A673 (cell line): ENCODE results near the gene S100A4. TPM values are rescaled to one million over a fixed set of nuclear protein-coding genes. Genes with fewer than 3 reads are reported as not detected.

Experiments
- BruUV-seq: library from RNA; stranded (reverse); fragments of 400-500 nt; replicated peaks from 2 replicates; lab custom pipeline; 2021; lab: Mats Ljungman, UMichigan
- CTCF ChIA-PET: fragments of 300-600 bp; sonication (Branson Sonifier 250); formaldehyde crosslinking; loops from one replicate; lab custom pipeline; 2022; ENCODE audit warnings: antibody characterized with exemption; lab: Charles Lee
- POLR2A ChIA-PET: fragments of 300-600 bp; sonication (Branson Sonifier 250); formaldehyde crosslinking; loops from one replicate; lab custom pipeline; 2022; ENCODE audit warnings: antibody characterized with exemption; ENCODE audit not compliant: low non-redundant PET; lab: Charles Lee
- DNase-seq: peaks from one replicate; pipeline ENCODE4 v3.0.0-alpha.2; 2015; ENCODE audit warnings: low spot score
- H3K27ac ChIP-seq: fragments of 200-600 bp; sonication (generic); 2 replicates; pipeline ENCODE4 v1.5.1; 2016; ENCODE audit warnings: mixed run types, low read depth, mild to moderate bottlenecking, mixed read lengths, antibody characterized with exemption, low read length; ENCODE audit not compliant: poor library complexity, severe bottlenecking
- H3K27me3 ChIP-seq: fragments of 200-600 bp; sonication (generic); replicated peaks from 2 replicates; pipeline ENCODE4 v1.6.1; 2017; ENCODE audit warnings: mixed run types, low read depth, mild to moderate bottlenecking, mixed read lengths, antibody characterized with exemption, low read length; ENCODE audit not compliant: insufficient read depth, poor library complexity
- H3K36me3 ChIP-seq: fragments of 200-600 bp; sonication (generic); 2 replicates; pipeline ENCODE4 v1.6.1; 2016; ENCODE audit warnings: mixed run types, mild to moderate bottlenecking, mixed read lengths, antibody characterized with exemption, low read length; ENCODE audit not compliant: insufficient read depth, poor library complexity, severe bottlenecking
- H3K4me1 ChIP-seq: fragments of 200-600 bp; sonication (generic); 2 replicates; pipeline ENCODE4 v1.6.1; 2017; ENCODE audit warnings: mixed run types, mild to moderate bottlenecking, mixed read lengths, antibody characterized with exemption, low read length; ENCODE audit not compliant: insufficient read depth, poor library complexity, severe bottlenecking
- H3K4me3 ChIP-seq: fragments of 200-600 bp; sonication (generic); 2 replicates; pipeline ENCODE4 v1.5.1; 2016; ENCODE audit warnings: low read depth, mixed run types, mild to moderate bottlenecking, mixed read lengths, low read length; ENCODE audit not compliant: poor library complexity, severe bottlenecking
- H3K9me3 ChIP-seq: fragments of 200-600 bp; sonication (generic); 2 replicates; pipeline ENCODE4 v1.6.1; 2016; ENCODE audit warnings: mixed run types, low read depth, mild to moderate bottlenecking, mixed read lengths, antibody characterized with exemption, low read length; ENCODE audit not compliant: poor library complexity, severe bottlenecking
- EZH2 ChIP-seq: fragments of 200-600 bp; sonication (generic); IDR thresholded peaks from 2 replicates; pipeline ENCODE4 v1.6.1; 2017; ENCODE audit warnings: borderline replicate concordance, low read depth, mild to moderate bottlenecking, mixed read lengths, antibody characterized with exemption, low read length; ENCODE audit not compliant: poor library complexity, severe bottlenecking
- intact Hi-C: fragments of 100-400 bp; cut with micrococcal nuclease; formaldehyde crosslinking; loops from one replicate; pipeline ENCODE4 v1.10.0; 2022; ENCODE audit not compliant: unreplicated experiment
- total RNA-seq: library from RNA; stranded (reverse); gene quantifications from 2 replicates; pipeline ENCODE4 v1.2.3, GENCODE V29; 2021
- TF ChIP-seq, protein P1 (sequence below): fragments of 300-800, 200-600 bp; sonication (generic); conservative IDR thresholded peaks from 2 replicates; pipeline ENCODE4 v1.5.1; 2017; ENCODE audit warnings: low read depth, mild to moderate bottlenecking, antibody characterized with exemption, low read length, moderate library complexity, mixed read lengths

Gene S100A4
- total RNA-seq, 1 experiment from 2014 or later: 20.0 TPM

DNA sequence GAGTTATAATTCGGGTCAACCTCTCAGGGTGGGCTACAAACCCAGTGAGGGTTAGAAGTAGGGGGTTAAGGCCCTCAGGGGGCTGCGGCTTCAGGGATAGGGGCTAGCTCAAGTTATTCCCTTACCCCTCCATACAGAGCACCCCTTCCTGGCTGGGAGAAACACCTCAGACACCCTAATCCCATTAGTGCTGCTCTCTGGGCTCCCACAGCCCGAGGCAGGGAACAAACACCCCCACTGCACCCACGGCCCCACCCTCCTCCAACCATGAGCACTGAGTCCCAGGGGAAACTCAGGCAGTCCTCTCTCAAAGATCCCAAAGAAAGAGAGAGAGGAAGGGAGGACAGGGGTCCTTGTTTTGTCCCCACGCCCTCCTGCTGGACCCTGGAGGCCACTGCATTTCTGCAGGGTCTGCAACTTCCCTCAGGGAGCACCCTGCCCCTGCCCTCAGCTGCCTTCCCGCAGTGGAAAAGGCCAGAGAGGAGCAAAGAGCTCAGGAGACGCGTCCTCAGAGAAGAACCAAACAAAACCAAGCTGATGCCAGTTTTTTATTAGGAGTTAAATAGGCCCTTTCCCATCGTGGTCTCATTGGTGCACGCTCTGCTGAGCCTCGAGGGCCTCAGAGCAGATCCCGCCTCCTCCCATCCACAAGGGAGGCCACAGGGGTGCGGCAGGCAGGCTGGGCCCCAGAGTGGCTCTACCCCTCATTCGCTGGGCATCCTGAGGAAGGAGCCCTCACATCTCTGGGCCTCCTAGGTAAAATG lies 1.4 kb upstream of the S100A4 start:
- intact Hi-C loops: no loop called here
- Histone ChIP-seq H3K27me3 (no peaks in the 10 kb centered on the region), H3K27ac (peak overlapping the region; percentile 64), H3K9me3 (no peaks in the 10 kb centered on the region), H3K4me3 (no peak overlapping the region), H3K36me3 (no peaks in the 10 kb centered on the region), H3K4me1 (peaks cover 54% of the 10 kb centered on the region)
- CTCF ChIA-PET: no interaction called here
- no TSS peak for BruUV-seq
- no peak for TF ChIP-seq EZH2
- TF ChIP-seq, protein P1, sequence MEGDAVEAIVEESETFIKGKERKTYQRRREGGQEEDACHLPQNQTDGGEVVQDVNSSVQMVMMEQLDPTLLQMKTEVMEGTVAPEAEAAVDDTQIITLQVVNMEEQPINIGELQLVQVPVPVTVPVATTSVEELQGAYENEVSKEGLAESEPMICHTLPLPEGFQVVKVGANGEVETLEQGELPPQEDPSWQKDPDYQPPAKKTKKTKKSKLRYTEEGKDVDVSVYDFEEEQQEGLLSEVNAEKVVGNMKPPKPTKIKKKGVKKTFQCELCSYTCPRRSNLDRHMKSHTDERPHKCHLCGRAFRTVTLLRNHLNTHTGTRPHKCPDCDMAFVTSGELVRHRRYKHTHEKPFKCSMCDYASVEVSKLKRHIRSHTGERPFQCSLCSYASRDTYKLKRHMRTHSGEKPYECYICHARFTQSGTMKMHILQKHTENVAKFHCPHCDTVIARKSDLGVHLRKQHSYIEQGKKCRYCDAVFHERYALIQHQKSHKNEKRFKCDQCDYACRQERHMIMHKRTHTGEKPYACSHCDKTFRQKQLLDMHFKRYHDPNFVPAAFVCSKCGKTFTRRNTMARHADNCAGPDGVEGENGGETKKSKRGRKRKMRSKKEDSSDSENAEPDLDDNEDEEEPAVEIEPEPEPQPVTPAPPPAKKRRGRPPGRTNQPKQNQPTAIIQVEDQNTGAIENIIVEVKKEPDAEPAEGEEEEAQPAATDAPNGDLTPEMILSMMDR: no peak
- POLR2A ChIA-PET: interaction anchor here (0.7 kb wide), 1 partner anchor 87 kb away, joined by 3 read pairs; no protein-coding TSS in a partner anchor
- peak; percentile 45 for DNase-seq

- CTCF ChIA-PET: no interaction called here
- H3K4me3 ChIP-seq: no peak overlapping the region
- BruUV-seq: no TSS peak
- no peak for DNase-seq
- peaks cover 54% of the 10 kb centered on the region for H3K4me1 ChIP-seq
- TF ChIP-seq, protein P1: no peak
- no peak for TF ChIP-seq EZH2
- POLR2A ChIA-PET: no interaction called here
- no peaks in the 10 kb centered on the region for H3K27me3 ChIP-seq
- no peaks in the 10 kb centered on the region for H3K9me3 ChIP-seq
- H3K36me3 ChIP-seq: no peaks in the 10 kb centered on the region
- intact Hi-C loops: no loop called here
- peak overlapping the region; percentile 68 for H3K27ac ChIP-seq
Observed at GRCh38 chr1:153546371-153546770, 765 bp upstream of the S100A4 start.

DNA sequence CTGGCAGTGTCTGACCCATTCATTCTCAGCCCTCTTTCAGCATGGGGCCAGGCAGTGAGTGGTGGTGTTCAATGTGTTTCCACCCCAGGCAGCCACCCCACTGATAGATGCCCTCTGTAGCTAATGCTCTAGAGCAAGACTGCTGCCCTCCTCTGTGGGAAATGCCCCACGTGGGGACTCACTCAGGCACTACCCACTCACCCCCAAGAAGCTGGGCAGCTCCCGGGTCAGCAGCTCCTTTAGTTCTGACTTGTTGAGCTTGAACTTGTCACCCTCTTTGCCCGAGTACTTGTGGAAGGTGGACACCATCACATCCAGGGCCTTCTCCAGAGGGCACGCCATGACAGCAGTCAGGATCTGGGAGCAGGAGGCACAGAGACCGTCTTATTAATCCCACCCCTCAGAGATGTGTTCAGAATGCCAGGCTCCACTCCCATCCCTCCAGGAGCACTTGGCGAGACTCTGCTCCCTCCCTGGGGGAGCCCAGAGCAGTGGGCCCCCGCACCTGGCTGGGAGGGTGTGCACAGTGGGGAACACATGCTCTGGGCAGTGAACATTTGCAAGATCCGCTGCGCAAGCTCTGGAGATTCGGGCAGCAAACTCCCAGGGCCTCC lies 1.0 kb downstream of the S100A4 start:
- no peaks in the 10 kb centered on the region for H3K36me3 ChIP-seq
- H3K4me3 ChIP-seq: no peak overlapping the region
- ChIA-PET POLR2A (interaction anchor here (0.6 kb wide), 1 partner anchor 284 kb away, joined by 3 read pairs; no protein-coding TSS in a partner anchor), CTCF (interaction anchor here (0.8 to 1.1 kb wide), 2 partner anchors 11 to 24 kb away, joined by 3 to 5 read pairs; no protein-coding TSS in a partner anchor)
- BruUV-seq: TSS peak; percentile 79
- peak overlapping the region; percentile 78 for H3K27ac ChIP-seq
- no peaks in the 10 kb centered on the region for H3K27me3 ChIP-seq
- TF ChIP-seq, protein P1: no peak
- no peak for TF ChIP-seq EZH2
- peaks cover 54% of the 10 kb centered on the region for H3K4me1 ChIP-seq
- no peak for DNase-seq
- H3K9me3 ChIP-seq: no peaks in the 10 kb centered on the region
- intact Hi-C loops: no loop called here
